GM23338 (cell line): ENCODE data around the gene CALML3. TPM values are rescaled to one million over a fixed set of nuclear protein-coding genes. Genes with fewer than 3 reads are reported as not detected.

Experiments used
- ATAC-seq: fragments of 200-7000 bp; cut with Tn5 transposase; 3 replicates; pipeline ENCODE4 v1.9.1; 2020
- DNase-seq: peaks from one replicate; pipeline ENCODE4 v3.0.0-alpha.2; 2015; ENCODE audit warnings: low spot score
- H2AFZ ChIP-seq: fragments of 200-600 bp; sonication (generic); 2 replicates; pipeline ENCODE4 v1.8.0; 2016; ENCODE audit warnings: antibody characterized with exemption, mild to moderate bottlenecking, moderate library complexity
- H3F3A ChIP-seq: fragments of 200-600 bp; sonication (generic); replicated peaks from 2 replicates; pipeline ENCODE4 v1.8.0; 2017; ENCODE audit warnings: antibody characterized with exemption, mixed run types, low read depth
- H3K27ac ChIP-seq: fragments of 200-600 bp; sonication (generic); 2 replicates; pipeline ENCODE4 v1.6.1; 2016; ENCODE audit warnings: low read depth
- H3K27me3 ChIP-seq: fragments of 200-600 bp; sonication (generic); 2 replicates; pipeline ENCODE4 v1.8.0; 2016; ENCODE audit warnings: mild to moderate bottlenecking, mixed run types, moderate library complexity; ENCODE audit not compliant: insufficient read depth
- H3K36me3 ChIP-seq: fragments of 200-600 bp; sonication (generic); 2 replicates; pipeline ENCODE4 v1.8.0; 2016; ENCODE audit warnings: mild to moderate bottlenecking; ENCODE audit not compliant: insufficient read depth
- H3K4me1 ChIP-seq: fragments of 200-600 bp; sonication (generic); 2 replicates; pipeline ENCODE4 v1.8.0; 2016; ENCODE audit warnings: mild to moderate bottlenecking, moderate library complexity; ENCODE audit not compliant: insufficient read depth
- H3K4me2 ChIP-seq: fragments of 200-600 bp; sonication (generic); 2 replicates; pipeline ENCODE4 v1.7.1; 2017; ENCODE audit warnings: mixed run types
- H3K4me3 ChIP-seq: fragments of 200-600 bp; sonication (generic); 2 replicates; pipeline ENCODE4 v1.6.1; 2016; ENCODE audit warnings: mixed run types
- H3K79me2 ChIP-seq: fragments of 200-600 bp; sonication (generic); replicated peaks from 2 replicates; pipeline ENCODE4 v1.8.0; 2017; ENCODE audit warnings: mild to moderate bottlenecking; ENCODE audit not compliant: insufficient read depth
- H3K9me2 ChIP-seq: fragments of 200-600 bp; sonication (generic); 2 replicates; pipeline ENCODE4 v1.8.0; 2017; ENCODE audit not compliant: insufficient read depth
- H4K20me1 ChIP-seq: fragments of 200-600 bp; sonication (generic); replicated peaks from 2 replicates; pipeline ENCODE4 v1.8.0; 2017; ENCODE audit warnings: mild to moderate bottlenecking; ENCODE audit not compliant: insufficient read depth
- H3K27ac Mint-ChIP-seq: 2 replicates; pipeline ENCODE4 v1.8.0; 2020; ENCODE audit warnings: inconsistent platforms, mild to moderate bottlenecking, moderate library complexity, mixed read lengths
- H3K27me3 Mint-ChIP-seq: 3 replicates; pipeline ENCODE4 v1.8.0; 2022; ENCODE audit warnings: low read depth, mild to moderate bottlenecking, moderate library complexity, mixed read lengths, inconsistent platforms; ENCODE audit not compliant: insufficient read depth, poor library complexity
- H3K36me3 Mint-ChIP-seq: 3 replicates; pipeline ENCODE4 v1.8.0; 2021; ENCODE audit warnings: low read depth, mild to moderate bottlenecking, inconsistent platforms, moderate library complexity, mixed read lengths
- H3K4me1 Mint-ChIP-seq: 3 replicates; pipeline ENCODE4 v1.8.0; 2020; ENCODE audit warnings: mild to moderate bottlenecking, inconsistent platforms, mixed read lengths
- H3K4me3 Mint-ChIP-seq: 3 replicates; pipeline ENCODE4 v1.8.0; 2021; ENCODE audit warnings: moderate library complexity, mild to moderate bottlenecking, inconsistent platforms, mixed read lengths
- H3K9me3 Mint-ChIP-seq: 3 replicates; pipeline ENCODE4 v1.8.0; 2020; ENCODE audit warnings: moderate library complexity, mild to moderate bottlenecking, inconsistent platforms, mixed read lengths
- CREB1 ChIP-seq: fragments of 250-450 bp; sonication (Bioruptor Pico); IDR thresholded peaks from 2 replicates; pipeline ENCODE4 v1.5.0; 2020; ENCODE audit warnings: low read depth, mild to moderate bottlenecking, moderate library complexity
- CTCF ChIP-seq, 2 experiments: fragments of 200-600 bp in 1 of 2; sonication (generic) in 1 of 2; conservative IDR thresholded peaks; 2 replicates each; pipeline versions ENCODE4 v1.5.1 to v1.6.1; 2016 to 2017; ENCODE audit warnings: antibody characterized with exemption in 2 of 2, low read depth in 2 of 2, mild to moderate bottlenecking in 2 of 2, moderate library complexity in 1 of 2
- ETS1 ChIP-seq: IDR thresholded peaks from 2 replicates; pipeline ENCODE4 v1.6.1; 2016; ENCODE audit warnings: antibody characterized with exemption
- EZH2 ChIP-seq: fragments of 200-600 bp; sonication (generic); IDR thresholded peaks from one replicate; pipeline ENCODE4 v1.8.0; 2017; ENCODE audit warnings: antibody characterized with exemption, mild to moderate bottlenecking, low read depth; ENCODE audit not compliant: unreplicated experiment
- EZH2phosphoT487 ChIP-seq: fragments of 200-600 bp; sonication (generic); IDR thresholded peaks from one replicate; pipeline ENCODE4 v1.8.1; 2018; ENCODE audit warnings: antibody characterized with exemption; ENCODE audit not compliant: unreplicated experiment
- JUNB ChIP-seq: IDR thresholded peaks from one replicate; pipeline ENCODE4 v1.6.1; 2016; ENCODE audit warnings: antibody characterized with exemption; ENCODE audit not compliant: unreplicated experiment
- NANOG ChIP-seq: IDR thresholded peaks from 2 replicates; pipeline ENCODE4 v1.6.1; 2016; ENCODE audit warnings: antibody characterized with exemption, borderline replicate concordance
- POLR2AphosphoS5 ChIP-seq: IDR thresholded peaks from 2 replicates; pipeline ENCODE4 v1.6.1; 2016; ENCODE audit warnings: antibody characterized with exemption, low read depth
- REST ChIP-seq: IDR thresholded peaks from one replicate; pipeline ENCODE4 v1.6.1; 2018; ENCODE audit warnings: antibody characterized with exemption; ENCODE audit not compliant: unreplicated experiment
- STAT1 ChIP-seq: IDR thresholded peaks from one replicate; pipeline ENCODE4 v1.6.1; 2016; ENCODE audit warnings: antibody characterized with exemption; ENCODE audit not compliant: unreplicated experiment
- ZNF114 ChIP-seq: fragments of 250-450 bp; sonication (Bioruptor Pico); IDR thresholded peaks from 2 replicates; pipeline ENCODE4 v1.5.0; 2020; ENCODE audit warnings: mild to moderate bottlenecking, moderate library complexity
- ZNF331 ChIP-seq: fragments of 250-450 bp; sonication (Bioruptor Pico); IDR thresholded peaks from 2 replicates; pipeline ENCODE4 v1.5.0; 2020; ENCODE audit warnings: low read depth, mild to moderate bottlenecking, moderate library complexity
- ZNF462 ChIP-seq: fragments of 250-450 bp; sonication (Bioruptor Pico); IDR thresholded peaks from 2 replicates; pipeline ENCODE4 v1.5.0; 2020; ENCODE audit warnings: mild to moderate bottlenecking, moderate library complexity
- polyA plus RNA-seq: library from polyadenylated mRNA; unstranded; fragments of >200 nt; fragmentation: Nextera tagmentation; extraction: Ambion mirVana; gene quantifications from 2 replicates; pipeline ENCODE4 v1.2.1, GENCODE V29; 2016
- total RNA-seq: library from RNA; depleted of rRNA; stranded (reverse); fragments of >200 nt; shearing (Covaris generic); gene quantifications from 2 replicates; pipeline ENCODE4 v1.2.3, GENCODE V29; 2014

Gene CALML3
- total and polyA plus RNA-seq, 2 experiments from 2014 or later = not detected

GRCh38 chr10:5543623-5544022 is 18.9 kb downstream of the CALML3 start:
- Histone ChIP-seq H4K20me1 (no peaks in the 10 kb centered on the region), H3K9me2 (no peaks in the 10 kb centered on the region), H3K79me2 (no peaks in the 10 kb centered on the region), H3K4me2 (no peak overlapping the region), H3K27me3 (no peaks in the 10 kb centered on the region), H3K4me1 (no peaks in the 10 kb centered on the region), H3K36me3 (no peaks in the 10 kb centered on the region; the same call in 1 of the 2 replicates), H3K4me3 (no peak overlapping the region), H3F3A (no peaks in the 10 kb centered on the region), H2AFZ (no peak overlapping the region), H3K27ac (no peak overlapping the region)
- H3K36me3 Mint-ChIP-seq = peaks cover 3% of the 10 kb centered on the region; the same call in 2 of the 3 replicates
- H3K27me3 Mint-ChIP-seq = peaks cover 4% of the 10 kb centered on the region
- TF ChIP-seq ZNF462 = no peak
- no peak for TF ChIP-seq ETS1
- TF ChIP-seq CREB1 = no peak
- TF ChIP-seq STAT1 = no peak
- no peak for TF ChIP-seq POLR2AphosphoS5
- no peak for TF ChIP-seq JUNB
- no peak for TF ChIP-seq ZNF114 (CRISPR knock-in tag)
- TF ChIP-seq EZH2 = no peak
- no peak for TF ChIP-seq EZH2phosphoT487
- no peak for TF ChIP-seq CTCF (conservative IDR thresholded peaks at IDR 0.05; ENCODE audit: low read depth in 2 of 2)
- TF ChIP-seq REST = no peak
- TF ChIP-seq NANOG = no peak
- TF ChIP-seq ZNF331 (CRISPR knock-in tag) = no peak
- DNase-seq (no peak), ATAC-seq (no peak)
- H3K4me3 Mint-ChIP-seq = no peak overlapping the region
- H3K4me1 Mint-ChIP-seq = no peaks in the 10 kb centered on the region
- H3K9me3 Mint-ChIP-seq = peaks cover 33% of the 10 kb centered on the region; the same call in 2 of the 3 replicates
- H3K27ac Mint-ChIP-seq = no peak overlapping the region
